ENCODE measurements around the gene PRR23A. TPM values are rescaled to one million over a fixed set of nuclear protein-coding genes. Genes with fewer than 3 reads are reported as not detected.
"Not testable (repeated sequence)": the region's sequence is repeated elsewhere in the genome, so short reads cannot be mapped to it uniquely, and the experiment has no call there.

The PRR23A gene
- total RNA-seq, 1 experiment from 2014 or later, result not detected

- H3K4me3 Mint-ChIP-seq (ENCODE audit: unreplicated experiment), result no peak overlapping the region
- peaks cover 11% of the 10 kb centered on the region for H3K9me3 Mint-ChIP-seq (ENCODE audit: unreplicated experiment)
- intact Hi-C loops (cut with micrococcal nuclease), result no loop called here
- no peaks in the 10 kb centered on the region for H3K27me3 Mint-ChIP-seq (ENCODE audit: insufficient read depth, unreplicated experiment)
- no peak overlapping the region for H3K27ac Mint-ChIP-seq (ENCODE audit: low read depth, unreplicated experiment)
- no TSS peak for BruUV-seq (replicated peaks)
- no peaks in the 10 kb centered on the region for H3K36me3 Mint-ChIP-seq (ENCODE audit: insufficient read depth, unreplicated experiment)
- ChIA-PET POLR2A (no interaction called here), CTCF (interaction anchor here (0.6 kb wide), 2 partner anchors 36 to 349 kb away, joined by 3 read pairs; no protein-coding TSS in a partner anchor)
- no peaks in the 10 kb centered on the region for H3K4me1 Mint-ChIP-seq (ENCODE audit: insufficient read depth, unreplicated experiment)
- DNase-seq (ENCODE audit: unreplicated experiment), result no peak
- no peak for TF ChIP-seq CTCF (IDR thresholded peaks at IDR 0.05; ENCODE audit: unreplicated experiment)
Observed at GRCh38 chr3:139043554-139044365, 37.7 kb upstream of the PRR23A start.

GRCh38 chr3:139037478-139037877 is 31.4 kb upstream of the PRR23A start:
- H3K9me3 Mint-ChIP-seq (ENCODE audit: unreplicated experiment), result no peaks in the 10 kb centered on the region
- CTCF ChIA-PET, result interaction anchor here (0.5 to 1.1 kb wide), 3 partner anchors 11 to 733 kb away, joined by 3 to 4 read pairs (median 3); no protein-coding TSS in a partner anchor

GRCh38 chr3:139032326-139033002 is 26.4 kb upstream of the PRR23A start:
- intact Hi-C loops (cut with micrococcal nuclease), result no loop called here
- no TSS peak for BruUV-seq (replicated peaks)
- Mint-ChIP-seq H3K27ac (ENCODE audit: low read depth, unreplicated experiment) (no peak overlapping the region), H3K4me1 (ENCODE audit: insufficient read depth, unreplicated experiment) (no peaks in the 10 kb centered on the region), H3K27me3 (ENCODE audit: insufficient read depth, unreplicated experiment) (peaks cover 14% of the 10 kb centered on the region), H3K9me3 (ENCODE audit: unreplicated experiment) (peaks cover 16% of the 10 kb centered on the region), H3K36me3 (ENCODE audit: insufficient read depth, unreplicated experiment) (no peaks in the 10 kb centered on the region), H3K4me3 (ENCODE audit: unreplicated experiment) (no peak overlapping the region)
- CTCF ChIA-PET, result interaction anchor here (0.7 to 1.5 kb wide), 4 partner anchors 10 to 294 kb away, joined by 3 to 6 read pairs (median 3); no protein-coding TSS in a partner anchor
- no peak for TF ChIP-seq CTCF (IDR thresholded peaks at IDR 0.05; ENCODE audit: unreplicated experiment)
- no peak for DNase-seq (ENCODE audit: unreplicated experiment)
- POLR2A ChIA-PET, result no interaction called here

More at GRCh38 chr3:139037478-139037877, 31.4 kb upstream of the PRR23A start:
- Mint-ChIP-seq H3K36me3 (ENCODE audit: insufficient read depth, unreplicated experiment) (no peaks in the 10 kb centered on the region), H3K27ac (ENCODE audit: low read depth, unreplicated experiment) (no peak overlapping the region), H3K4me1 (ENCODE audit: insufficient read depth, unreplicated experiment) (no peaks in the 10 kb centered on the region), H3K27me3 (ENCODE audit: insufficient read depth, unreplicated experiment) (no peaks in the 10 kb centered on the region), H3K4me3 (ENCODE audit: unreplicated experiment) (no peak overlapping the region)
- POLR2A ChIA-PET, result interaction anchor here (0.6 kb wide), 1 partner anchor 15 kb away, joined by 3 read pairs; no protein-coding TSS in a partner anchor
- DNase-seq (ENCODE audit: unreplicated experiment), result no peak
- no TSS peak for BruUV-seq (replicated peaks)
- no peak for TF ChIP-seq CTCF (IDR thresholded peaks at IDR 0.05; ENCODE audit: unreplicated experiment)
- intact Hi-C loops (cut with micrococcal nuclease), result no loop called here

- H3K4me1 Mint-ChIP-seq (ENCODE audit: insufficient read depth, unreplicated experiment); H3K27ac Mint-ChIP-seq (ENCODE audit: low read depth, unreplicated experiment); BruUV-seq (replicated peaks); H3K4me3 Mint-ChIP-seq (ENCODE audit: unreplicated experiment); H3K36me3 Mint-ChIP-seq (ENCODE audit: insufficient read depth, unreplicated experiment); intact Hi-C loops (cut with micrococcal nuclease); DNase-seq (ENCODE audit: unreplicated experiment); CTCF ChIA-PET: not testable (repeated sequence)
- Mint-ChIP-seq H3K9me3 (ENCODE audit: unreplicated experiment) (peaks cover 16% of the 10 kb centered on the region), H3K27me3 (ENCODE audit: insufficient read depth, unreplicated experiment) (peaks cover 14% of the 10 kb centered on the region)
- POLR2A ChIA-PET, result interaction anchor here (0.6 kb wide), 1 partner anchor 9 kb away, joined by 4 read pairs; no protein-coding TSS in a partner anchor
Observed at GRCh38 chr3:139030576-139030975, 24.5 kb upstream of the PRR23A start.

Data from MCF 10A (cell line).